ENCODE data around the gene SUB1.
"Not testable (repeated sequence)": the region's sequence is repeated elsewhere in the genome, so short reads cannot be mapped to it uniquely, and the experiment has no call there.

SUB1 gene

DNA sequence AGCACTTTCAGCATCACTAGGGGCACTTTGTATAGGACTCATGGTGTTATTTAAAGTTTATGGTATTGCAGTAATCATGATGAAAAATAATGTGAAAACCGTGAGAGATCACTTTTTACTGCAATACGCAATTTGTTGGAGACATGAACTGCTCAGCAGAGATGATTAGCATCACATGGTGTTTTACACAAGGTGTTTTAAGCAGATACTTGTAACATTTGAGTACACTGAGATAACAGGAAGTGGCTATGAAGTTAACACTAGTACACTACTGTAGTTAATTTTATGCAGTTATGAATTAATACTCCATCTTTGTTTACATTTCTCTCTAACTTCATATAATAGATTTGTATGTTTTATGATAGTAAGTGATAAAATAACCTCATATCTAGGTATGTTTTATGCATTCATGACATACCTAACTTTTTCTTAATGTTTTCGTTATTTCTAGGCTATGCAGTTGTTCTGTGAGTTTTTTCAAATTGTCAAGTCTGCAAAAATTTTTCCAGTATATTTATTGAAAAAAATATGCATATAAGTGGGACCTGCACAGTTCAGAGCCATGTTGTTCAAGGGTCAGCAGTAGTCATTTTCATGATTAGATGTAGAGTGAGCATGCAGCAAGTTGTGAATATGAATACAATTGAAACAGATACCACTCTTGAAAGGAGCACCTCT is 13.0 kb downstream of the SUB1 start:
- DNase-seq (ENCODE audit: low read depth in 1 of 2, low spot score in 1 of 2): no peak

DNA sequence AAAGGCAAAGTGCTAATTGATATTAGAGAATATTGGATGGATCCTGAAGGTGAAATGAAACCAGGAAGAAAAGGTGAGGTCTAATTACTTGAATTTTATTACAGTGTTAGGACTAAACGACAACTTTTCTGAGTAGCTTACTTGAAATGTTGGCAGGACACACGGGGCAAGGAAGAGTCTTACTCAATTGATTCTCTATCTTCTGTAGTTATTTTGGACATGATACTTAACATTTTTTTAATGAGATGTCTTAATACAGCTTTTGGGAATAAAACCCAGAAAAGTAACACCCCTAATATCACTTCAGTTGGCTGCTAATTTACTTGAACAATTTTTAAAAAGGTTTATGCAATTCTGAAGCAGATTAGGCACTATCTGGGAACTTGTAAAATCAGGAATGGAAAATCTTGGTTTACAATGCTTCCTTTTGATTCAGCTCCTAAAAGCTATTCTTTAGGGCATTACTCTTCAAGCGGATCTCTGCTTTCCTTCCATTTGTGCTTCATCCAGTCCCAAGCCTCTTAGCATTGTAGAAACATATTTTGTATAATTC is 13.7 kb downstream of the SUB1 start:
- no peak for DNase-seq (ENCODE audit: low read depth in 1 of 2, low spot score in 1 of 2)

DNA sequence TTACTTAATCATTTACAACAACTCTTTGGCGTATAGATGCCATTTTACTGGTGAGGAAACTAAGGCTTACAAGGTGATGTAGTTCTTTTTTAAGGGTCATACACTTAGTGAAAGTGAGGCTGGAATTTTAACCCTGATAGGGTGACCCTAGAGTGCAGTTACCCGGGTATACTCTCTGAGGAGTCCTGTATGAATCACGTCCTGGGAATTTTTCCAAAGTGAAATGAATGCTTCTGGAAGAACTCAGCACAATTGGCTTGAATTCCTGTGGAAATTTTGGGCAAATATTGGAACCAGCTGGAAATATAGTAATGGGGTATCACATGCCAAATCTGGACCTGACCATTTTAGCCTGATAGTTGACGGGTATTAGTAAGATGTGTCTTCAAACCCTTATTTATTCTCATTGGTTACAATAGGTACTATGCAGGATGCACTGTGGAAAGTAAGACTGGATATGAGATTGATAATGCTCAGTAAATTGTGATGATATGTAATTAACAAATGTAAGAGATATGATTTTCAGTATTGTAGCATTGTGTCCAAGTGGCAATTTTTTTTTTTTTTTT is 14.8 kb downstream of the SUB1 start:
- DNase-seq (ENCODE audit: low read depth in 1 of 2, low spot score in 1 of 2): no peak

DNA sequence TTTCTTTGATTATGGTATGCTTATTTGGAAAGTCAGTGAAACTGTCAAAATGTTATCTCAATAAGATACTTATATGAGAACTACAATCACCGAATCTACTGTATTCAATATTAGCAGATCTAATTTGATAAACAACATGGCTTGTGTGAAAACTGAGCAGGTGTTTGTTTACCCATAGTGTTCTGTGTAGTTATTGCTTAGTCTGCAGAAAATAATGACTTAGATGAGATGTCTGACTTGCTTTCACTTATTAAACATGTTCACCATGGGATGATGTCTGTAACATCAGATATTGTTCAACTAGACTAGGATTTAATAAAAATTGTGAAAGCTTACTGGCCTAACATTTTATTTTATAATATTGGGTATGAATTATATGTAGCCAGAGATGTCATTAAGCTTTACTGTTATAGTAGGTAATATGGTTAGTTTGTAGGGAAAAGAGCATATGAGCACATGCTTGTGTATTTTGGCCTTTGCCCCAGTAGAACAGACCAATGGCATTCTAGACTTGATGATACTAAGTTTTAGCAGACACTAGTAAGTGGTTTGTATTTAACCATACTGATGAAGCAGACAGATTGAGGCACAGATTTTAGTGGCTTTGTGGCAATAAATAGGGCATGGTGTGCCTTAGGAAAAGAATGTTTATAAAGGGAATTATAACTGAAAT is 16.4 kb downstream of the SUB1 start:
- DNase-seq (ENCODE audit: low read depth in 1 of 2, low spot score in 1 of 2): no peak

DNA sequence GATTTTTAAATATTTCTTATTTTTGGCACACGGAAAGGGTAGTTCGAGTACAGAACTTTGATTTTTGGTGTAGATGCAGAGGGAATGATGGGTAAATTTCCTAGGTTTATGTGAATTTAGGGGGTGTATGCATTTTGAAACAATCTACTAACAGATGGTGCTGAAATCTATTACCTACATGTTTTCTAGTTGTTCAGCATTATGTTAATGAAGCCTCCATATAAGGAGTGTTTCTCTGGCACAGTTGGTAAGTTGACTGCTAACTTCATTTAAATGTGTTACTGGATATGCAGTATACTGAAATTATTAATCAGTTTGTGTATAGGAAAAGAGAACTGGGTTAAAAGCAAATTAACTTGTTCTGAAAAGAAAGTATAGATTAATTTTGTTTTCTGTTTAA is 17.5 kb downstream of the SUB1 start:
- DNase-seq (ENCODE audit: low read depth in 1 of 2, low spot score in 1 of 2): no peak

DNA sequence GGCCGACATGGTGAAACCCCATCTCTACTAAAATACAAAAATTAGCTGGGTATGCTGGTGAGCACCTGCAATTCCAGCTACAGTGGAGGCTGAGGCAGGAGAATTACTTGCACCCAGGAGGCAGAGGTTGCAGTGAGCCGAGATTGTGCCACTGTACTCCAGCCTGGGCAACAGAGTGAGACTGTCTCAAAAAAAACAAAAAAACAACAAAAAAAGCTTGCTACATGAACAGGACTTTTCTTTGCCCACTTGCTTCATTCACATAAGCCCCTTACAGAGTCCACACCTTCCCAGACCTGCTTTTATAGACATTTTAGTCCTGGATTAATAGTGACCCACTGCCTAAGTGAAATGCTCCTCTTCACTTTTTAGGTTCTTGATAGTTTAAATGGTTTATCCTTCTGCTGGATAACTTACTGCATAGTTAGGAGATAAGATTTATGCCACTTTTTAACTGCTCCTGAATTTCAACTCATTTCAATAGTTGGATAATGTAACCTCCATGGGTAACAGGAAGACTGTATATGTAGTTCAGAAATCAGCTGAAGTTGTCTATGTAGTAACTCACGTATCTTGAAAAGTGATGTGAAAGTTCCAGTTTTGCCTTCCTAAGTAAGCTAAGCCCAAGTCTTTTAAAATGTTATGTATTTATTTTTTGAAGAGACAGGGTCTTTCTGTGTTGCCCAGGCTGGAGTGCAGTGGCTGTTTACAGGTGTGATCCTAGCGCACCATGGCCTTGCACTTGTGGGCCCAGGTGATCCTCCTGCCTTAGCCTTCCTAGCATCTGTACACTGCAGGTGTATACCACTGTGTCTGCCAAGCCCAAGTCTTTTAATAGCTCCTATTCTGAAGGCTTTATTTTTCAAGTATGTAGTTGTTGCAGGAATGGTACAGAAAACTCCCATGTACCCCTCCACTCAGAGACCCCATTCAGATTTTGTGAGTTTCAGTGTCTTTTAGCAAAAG is 19.7 kb downstream of the SUB1 start:
- DNase-seq (ENCODE audit: low read depth in 1 of 2, low spot score in 1 of 2): no peak

DNA sequence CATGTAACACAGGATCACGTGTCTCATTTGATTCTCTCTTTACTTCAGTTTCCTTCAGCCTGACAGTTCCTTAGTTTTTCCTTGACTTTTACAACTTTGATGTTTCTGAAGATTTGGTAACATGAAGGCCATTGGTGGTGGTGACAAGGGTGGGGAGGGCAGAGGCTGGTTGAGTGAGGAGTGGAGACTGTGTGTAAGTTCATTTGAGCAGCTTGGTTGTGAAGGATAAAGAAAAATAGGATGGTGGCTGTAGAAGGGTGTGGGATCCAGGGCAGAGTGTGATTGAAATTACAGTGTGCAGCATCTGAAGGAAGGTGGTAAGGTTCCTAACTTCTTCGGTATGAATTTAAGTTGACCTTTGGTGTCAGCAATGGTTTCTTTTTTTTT is 20.4 kb downstream of the SUB1 start:
- no peak for DNase-seq (ENCODE audit: low read depth in 1 of 2, low spot score in 1 of 2)

DNA sequence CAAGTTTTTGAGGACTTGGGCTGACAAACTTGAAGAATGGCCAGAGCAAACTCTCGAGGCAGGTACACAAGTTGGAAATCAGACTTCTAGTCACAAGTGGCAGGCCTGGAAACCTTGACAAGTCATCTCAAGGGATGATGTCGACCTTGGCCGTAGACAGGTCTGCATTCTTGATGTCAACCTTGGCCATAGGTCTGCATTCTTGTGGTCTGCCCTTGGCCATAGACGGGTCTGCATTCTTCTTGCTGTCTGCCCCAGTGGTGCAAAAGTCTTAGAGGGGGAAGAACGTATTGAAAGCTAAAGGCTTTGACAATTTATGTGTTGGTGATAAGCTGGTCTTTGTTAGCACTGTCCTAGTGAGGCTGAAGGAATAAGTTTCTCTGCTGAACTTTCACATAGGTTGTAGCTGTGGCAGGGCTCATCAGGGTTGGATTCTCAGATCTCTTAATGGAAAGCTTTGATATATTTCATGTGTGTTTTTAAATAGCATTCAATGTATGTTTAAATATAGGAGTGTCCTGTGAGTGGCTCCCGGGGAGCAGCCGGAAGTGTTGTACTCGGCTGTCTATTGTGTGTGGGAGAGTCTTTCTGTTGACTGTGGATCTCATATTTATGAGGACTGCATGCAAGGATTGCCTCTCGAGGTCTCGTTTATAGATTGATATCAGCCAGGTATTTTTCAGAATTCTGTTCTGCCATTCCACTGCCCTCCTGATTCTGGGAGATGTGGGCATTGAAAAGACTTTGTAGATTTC is 27.0 kb downstream of the SUB1 start:
- DNase-seq (ENCODE audit: low read depth in 1 of 2, low spot score in 1 of 2): no peak

DNA sequence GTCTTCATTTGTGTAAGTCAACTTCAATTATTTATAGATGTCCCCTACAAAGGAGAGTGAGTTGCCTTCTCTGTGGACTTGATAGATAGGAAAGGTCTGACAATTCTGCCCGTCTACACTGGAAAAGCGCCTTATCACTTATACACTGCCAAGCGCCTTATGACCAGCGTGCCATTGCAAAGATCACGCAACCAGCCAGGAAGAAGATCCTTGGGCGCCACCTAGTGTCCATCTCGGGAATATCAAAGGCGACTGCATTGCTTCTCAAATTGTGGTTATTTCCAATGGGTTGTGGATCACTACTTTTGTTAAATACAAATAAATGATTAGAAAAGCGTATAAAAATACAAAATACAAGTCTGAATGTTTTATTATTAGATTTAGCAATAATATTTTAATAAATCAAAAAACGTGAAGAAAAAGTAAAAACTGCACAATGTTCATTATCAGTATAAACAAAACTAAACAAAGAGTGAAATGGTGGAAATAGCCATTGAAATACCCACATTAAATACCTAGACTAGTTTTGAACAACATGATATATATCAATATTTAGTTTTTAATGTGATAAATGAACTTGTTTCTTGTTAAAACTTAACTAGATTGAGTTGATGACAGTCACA is 27.8 kb downstream of the SUB1 start:
- DNase-seq (ENCODE audit: low read depth in 1 of 2, low spot score in 1 of 2): peak; percentile 69 to 82

DNA sequence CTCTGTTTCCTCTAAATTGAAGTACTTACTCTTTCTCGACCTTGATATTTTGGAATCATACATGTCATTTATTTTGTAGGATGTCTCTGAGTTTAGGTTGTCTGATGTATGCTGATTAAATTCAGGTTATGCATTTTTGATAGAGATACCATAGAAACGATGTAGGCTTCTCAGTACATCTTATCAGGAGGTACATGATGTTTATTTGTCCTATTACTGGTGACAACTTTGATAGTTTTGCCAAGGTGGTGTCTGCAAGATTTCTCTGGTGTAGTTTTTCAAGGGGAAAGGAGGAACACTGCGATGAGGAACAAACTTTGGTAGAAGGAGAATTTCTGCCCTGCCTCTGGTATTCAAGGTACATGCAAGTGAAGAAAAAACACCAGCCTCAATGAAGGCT is 29.9 kb downstream of the SUB1 start:
- no peak for DNase-seq (ENCODE audit: low read depth in 1 of 2, low spot score in 1 of 2)

DNA sequence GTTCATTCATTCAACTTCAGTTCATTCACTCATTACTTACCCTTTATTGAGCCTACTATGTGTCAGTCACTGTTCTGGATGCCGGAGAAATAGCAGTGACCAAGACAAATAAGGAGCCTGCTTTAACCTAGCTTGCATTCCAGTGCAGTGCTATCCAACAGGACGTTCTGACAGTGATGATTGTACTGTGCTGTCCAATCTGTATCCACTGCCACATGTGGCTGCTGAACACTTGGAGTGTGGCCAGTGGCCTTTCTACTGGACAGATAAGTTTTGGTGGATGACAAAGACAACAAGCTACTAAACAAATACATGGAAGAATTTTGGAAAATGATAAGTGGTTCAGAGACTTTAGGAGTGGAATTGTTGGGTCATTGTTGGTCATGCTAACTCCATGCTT is 33.6 kb downstream of the SUB1 start:
- no peak for DNase-seq (ENCODE audit: low read depth in 1 of 2, low spot score in 1 of 2)

DNA sequence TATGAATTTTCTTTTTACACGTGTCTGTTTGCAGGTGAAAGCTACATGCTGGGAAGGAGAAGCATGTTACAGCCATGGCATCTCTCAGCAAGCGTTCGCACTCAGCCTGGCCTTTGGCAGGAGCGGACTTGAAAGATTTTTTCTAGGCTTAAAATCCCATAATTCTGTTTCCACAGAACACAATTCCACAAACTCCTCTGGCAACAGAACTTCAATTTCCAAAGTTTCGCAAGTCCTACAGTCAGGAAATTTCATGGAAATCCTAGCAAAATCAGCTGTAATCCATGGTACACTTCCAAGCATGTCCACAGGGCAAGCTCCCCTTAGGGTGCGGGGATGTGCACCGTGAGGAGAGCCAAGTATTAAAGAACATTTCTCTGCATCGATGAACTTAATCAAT is 35.9 kb downstream of the SUB1 start:
- DNase-seq (ENCODE audit: low read depth in 1 of 2, low spot score in 1 of 2): no peak

DNA sequence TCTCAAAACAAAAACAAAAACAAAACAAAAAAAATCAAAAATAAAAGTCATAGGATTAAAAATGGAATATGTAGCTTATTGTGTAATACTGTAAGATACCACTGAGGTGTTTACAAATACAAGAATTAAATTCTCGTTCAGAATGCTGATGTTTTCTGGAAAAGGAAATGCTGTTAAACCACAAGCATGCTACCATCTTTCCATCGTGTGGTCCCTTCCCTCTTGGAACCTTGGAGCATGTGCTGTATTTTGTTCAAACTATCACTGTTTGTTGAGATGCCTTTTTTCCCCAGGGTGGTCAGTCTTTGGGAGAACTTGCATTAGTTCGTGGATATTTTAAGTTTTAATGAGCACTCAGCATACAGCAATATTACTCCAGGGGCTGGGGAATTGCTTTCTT is 39.7 kb downstream of the SUB1 start:
- no peak for DNase-seq (ENCODE audit: low read depth in 1 of 2, low spot score in 1 of 2)

DNA sequence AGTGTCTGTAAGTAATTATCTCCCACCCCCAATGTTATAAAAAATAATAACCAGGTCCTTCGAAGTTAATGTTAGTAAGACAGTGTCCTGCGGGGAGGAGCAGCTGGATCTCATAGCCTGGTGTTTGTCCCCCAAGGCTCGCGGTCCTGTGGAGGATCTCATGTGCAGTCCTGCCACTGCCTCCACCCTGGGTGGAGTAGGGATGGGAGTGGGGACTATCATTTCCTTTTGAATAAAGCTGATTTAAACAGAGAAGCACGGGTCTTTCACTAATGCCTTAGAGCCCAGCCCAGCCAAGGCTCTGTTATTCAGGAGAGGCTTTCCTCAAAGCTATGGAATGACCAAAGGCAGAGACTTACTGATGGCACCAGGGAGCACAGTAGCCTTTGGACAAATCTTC is 40.2 kb downstream of the SUB1 start:
- no peak for DNase-seq (ENCODE audit: low read depth in 1 of 2, low spot score in 1 of 2)

DNA sequence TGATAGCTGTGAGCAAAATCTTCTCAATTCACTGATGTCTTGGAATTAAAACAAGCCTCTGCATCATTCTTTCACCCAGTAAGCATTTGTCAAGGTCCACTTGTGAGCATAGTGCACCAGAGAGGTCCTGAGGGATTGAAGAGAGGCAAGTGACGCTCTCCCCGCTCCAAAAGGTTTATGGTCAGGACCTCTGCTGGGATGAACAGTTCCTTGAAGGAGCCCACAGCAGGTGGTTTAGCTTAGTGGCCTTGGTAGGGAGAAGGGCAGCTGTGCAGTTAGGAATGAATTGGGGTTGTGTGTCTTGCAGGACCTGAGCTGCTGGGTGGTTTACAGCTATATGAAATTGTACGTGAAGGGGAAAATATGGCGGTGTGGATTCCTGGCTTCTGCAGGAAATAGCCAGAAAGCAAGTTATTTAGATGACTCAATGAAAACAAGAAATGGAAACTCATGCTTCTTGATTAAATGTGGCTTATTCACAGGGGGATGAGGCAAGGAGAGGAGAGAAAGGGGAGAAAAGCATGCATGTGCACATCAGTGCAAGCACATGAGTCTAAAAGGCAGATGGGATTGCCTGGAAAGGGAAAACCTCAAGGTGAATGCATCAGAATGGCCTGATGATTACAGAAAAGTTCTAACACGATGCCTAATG is 42.0 kb downstream of the SUB1 start:
- no peak for DNase-seq (ENCODE audit: low read depth in 1 of 2, low spot score in 1 of 2)

DNA sequence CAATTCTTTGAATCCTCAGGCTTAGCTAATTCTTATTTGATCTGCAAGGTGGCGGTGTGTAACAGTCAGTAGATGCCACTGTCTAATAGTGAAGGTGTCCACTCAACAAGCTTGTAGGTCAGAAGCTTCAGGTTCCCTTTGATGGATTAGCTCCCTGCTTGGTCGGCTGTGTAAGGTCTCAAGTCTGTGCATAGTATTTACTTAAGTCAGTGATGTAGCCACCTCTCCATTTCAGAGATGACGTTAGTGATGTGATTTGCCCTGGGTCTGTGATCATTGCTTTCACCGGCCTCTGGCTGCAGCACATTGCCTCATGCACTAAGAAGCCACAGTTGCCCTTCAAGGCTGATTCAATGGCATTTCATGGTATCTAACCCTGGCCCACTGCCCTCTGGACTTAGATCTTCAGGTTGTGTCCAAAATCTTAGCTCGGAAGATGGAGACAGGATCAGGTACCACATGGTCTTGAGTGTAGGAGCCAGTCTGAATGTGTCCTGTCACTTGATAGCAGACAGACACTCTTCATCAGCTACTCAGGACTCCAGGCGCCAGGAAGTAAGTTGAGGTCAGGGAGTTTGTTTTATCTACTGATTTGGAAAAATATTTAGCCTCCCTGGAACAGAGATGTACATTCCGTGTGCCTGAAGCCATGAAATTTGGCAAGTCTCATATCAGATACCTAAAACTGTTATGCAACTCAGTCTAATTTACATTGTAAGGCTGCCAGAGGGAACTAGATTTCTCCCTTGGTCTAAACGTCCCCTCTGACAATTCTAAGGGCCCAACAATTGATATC is 42.9 kb downstream of the SUB1 start:
- no peak for DNase-seq (ENCODE audit: low read depth in 1 of 2, low spot score in 1 of 2)

DNA sequence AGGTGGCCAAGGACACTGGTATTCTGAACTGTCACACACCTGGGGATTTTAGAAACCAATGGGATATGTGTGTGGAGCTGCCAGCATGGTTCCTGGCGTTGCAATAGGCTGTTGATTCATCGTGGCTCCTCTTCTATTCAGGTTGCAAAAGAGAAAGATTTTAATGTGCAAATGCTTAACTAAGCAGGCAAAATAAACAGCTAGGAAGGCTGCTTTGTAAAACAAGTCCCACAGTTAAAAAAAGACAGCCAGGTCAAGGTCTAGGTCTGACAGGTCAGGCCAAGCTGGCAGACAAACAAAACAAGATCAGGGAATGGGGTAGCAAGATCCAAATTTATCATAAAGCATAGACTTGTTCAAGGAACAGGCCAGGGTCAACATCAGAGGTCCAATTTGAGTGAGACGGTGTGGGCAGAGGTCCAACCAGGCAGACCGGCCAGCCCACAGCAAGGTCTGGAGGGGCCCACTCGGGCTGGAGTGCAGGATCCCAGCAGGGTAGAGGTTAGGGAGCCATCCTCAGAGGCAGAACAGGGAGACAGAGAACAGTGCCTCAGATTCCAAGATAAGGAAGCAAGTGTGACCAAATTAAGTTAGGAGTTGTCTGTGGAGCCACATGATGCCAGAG is 45.6 kb downstream of the SUB1 start:
- DNase-seq (ENCODE audit: low read depth in 1 of 2, low spot score in 1 of 2): no peak

DNA sequence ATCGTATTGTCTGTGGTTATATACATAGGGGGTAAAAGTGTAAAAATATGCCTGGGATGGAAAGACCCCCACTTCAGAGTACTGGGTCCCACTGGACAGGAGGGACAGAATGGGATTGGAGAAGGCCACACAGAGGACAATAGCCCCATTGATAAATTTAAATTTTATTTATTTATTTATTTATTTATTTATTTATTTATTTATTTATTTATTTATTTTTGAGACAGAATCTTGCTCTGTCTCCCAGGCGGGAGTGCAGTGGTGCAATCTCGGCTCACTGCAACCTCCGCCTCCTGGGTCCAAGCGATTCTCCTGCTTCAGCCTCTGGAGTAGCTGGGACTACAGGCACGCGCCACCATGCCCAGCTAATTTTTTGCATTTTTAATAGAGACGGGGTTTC is 47.7 kb downstream of the SUB1 start:
- DNase-seq (ENCODE audit: low read depth in 1 of 2, low spot score in 1 of 2): not testable (repeated sequence)
